GM10847 (cell line): Measurements from ENCODE around the gene CGNL1.

Source experiments
- POLR2A ChIP-seq: IDR thresholded peaks from 2 replicates; pipeline ENCODE4 v1.6.1; 2011; ENCODE audit not compliant: insufficient read length; ENCODE audit errors: extremely low read depth

CGNL1 gene

DNA sequence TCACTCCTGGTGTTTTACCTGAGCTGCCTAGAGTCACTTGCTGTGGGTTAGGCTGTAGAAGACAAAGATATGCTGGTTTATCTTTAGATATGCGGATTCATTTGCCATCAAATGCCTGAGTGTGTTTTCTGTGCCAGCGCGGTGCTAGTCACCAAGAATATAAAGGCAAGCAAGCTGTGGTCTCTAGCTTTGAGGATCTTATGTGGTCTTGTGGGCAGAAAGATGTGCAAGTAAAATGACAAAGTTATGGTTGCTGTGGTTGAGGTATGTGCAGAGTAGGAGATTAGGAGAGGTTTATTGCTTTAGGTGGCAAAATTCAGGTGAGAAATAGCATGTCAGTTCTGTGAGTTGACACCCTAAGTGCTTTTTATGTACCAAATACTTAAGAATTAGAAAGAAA lies 94.2 kb downstream of the CGNL1 start:
- TF ChIP-seq POLR2A, result no peak

DNA sequence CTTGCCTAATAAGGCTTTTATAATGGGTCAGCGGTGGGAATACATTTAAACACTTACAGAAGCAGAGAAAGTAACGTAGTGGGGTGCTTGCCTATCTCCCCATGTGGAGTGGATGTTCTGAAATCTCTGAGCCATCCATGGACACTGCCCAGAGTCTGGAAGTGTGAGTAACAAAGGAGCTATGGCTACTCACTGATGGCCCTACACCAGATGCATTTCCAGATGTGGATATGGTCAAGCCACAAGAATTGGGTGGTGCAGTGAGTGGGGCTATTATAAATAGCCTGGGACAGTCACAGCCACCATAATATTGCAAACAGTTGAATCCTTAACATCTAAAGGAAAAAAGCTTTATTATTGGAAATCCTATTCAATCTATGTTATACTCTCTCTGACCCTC lies 96.6 kb downstream of the CGNL1 start:
- TF ChIP-seq POLR2A, result no peak

DNA sequence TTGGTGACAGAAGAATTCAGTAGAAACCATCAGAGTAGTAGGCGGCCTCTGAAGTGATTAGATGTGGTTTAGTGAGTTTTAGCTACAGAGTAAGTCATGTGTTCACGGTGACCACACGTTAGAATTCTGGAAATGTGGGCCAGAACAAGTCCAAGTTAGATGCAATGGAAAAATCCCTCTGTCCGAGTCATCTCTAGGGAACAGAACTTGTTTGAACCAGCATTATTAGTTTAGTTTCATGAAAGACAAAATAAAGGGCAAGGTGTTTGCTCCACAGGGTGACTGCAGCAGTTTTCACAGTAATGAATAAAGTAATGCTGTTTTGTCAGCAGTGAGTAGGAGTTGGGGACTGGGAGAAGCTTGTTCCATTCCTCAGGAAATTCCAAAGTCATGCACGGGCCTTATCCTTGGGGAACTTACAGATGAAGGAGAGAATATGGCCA lies 100.2 kb downstream of the CGNL1 start:
- TF ChIP-seq POLR2A, result no peak

GRCh38 chr15:57477736-57478522 lies 101.6 kb downstream of the CGNL1 start:
- TF ChIP-seq POLR2A, result no peak

GRCh38 chr15:57479005-57479404 lies 102.7 kb downstream of the CGNL1 start:
- no peak for TF ChIP-seq POLR2A

- no peak for TF ChIP-seq POLR2A
These were observed 104.9 kb downstream of the CGNL1 start for GRCh38 chr15:57481038-57481705.

- TF ChIP-seq POLR2A, result no peak
These were observed 109.6 kb downstream of the CGNL1 start for GRCh38 chr15:57485869-57486268.

DNA sequence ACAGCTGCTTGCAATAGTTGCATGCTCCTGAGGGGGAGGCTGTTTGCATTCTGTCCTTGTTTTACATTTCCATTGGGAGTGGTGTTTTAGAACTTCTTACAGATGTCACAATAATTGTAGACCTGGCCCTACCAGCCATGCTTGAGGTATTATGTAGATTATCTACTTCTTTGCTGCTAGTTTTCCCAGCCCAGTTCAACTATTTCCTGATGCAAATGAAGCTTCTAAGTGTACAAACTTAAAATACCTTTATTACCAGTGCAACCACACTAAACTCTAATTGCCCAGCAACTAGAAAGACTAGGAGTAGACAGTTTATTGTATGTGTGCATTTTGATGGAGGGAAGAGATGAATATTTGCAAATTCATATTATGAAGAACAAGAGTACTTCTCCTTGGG lies 110.5 kb downstream of the CGNL1 start:
- TF ChIP-seq POLR2A, result no peak

GRCh38 chr15:57489122-57489521 lies 112.8 kb downstream of the CGNL1 start:
- no peak for TF ChIP-seq POLR2A

- TF ChIP-seq POLR2A, result no peak
These were observed 117.0 kb downstream of the CGNL1 start for GRCh38 chr15:57493351-57493750.

- no peak for TF ChIP-seq POLR2A
These were observed 118.3 kb downstream of the CGNL1 start for GRCh38 chr15:57494581-57494980.

GRCh38 chr15:57495041-57495440 lies 118.7 kb downstream of the CGNL1 start:
- no peak for TF ChIP-seq POLR2A

GRCh38 chr15:57495554-57496165 lies 119.4 kb downstream of the CGNL1 start:
- TF ChIP-seq POLR2A, result no peak

DNA sequence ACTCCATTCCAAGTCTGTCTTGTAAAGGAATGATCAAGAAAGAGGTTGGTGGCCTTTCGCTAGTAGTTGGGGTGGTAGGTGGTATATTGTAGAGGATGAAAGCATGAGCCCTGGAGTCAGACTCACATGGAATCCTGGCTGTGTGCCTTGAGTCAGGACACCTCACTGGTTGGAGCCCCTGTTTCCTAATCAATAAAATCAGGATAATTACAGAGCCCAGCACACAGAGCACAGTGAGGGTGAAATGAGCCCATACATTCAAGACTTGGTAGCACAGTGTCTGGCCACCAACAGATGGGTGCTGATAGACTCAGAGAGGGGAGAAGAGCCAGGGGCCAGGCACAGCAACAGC lies 120.3 kb downstream of the CGNL1 start:
- no peak for TF ChIP-seq POLR2A

GRCh38 chr15:57496946-57497869 lies 120.9 kb downstream of the CGNL1 start:
- no peak for TF ChIP-seq POLR2A
